ENCODE measurements around the gene DISP2.

DNA sequence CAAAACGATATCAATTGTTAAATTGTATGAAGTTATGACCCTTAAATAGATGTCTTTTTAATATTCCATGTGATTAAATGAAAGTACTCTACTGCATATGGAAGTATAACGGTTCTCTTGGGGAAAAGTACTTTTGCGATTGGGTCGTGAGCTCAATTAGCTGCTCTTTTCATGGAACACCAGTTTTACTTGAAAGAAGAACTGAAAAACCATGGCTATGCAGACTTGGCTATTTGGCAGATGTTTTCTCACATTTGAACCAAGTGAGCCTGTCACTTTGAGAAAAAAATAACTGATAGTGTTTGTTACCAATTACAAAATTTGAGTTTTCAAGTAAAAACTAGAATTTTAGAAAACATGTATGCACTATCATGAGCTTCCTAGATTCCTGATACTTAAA is 40.4 kb upstream of the DISP2 start:
- TF ChIP-seq POLR2A (IDR thresholded peaks at IDR 0.05) (no peak), CTCF (IDR thresholded peaks at IDR 0.05) (no peak)

All from uterus (tissue), 2 donors.